HepG2 (cell line): ENCODE data around the gene RER1. TPM values are rescaled to one million over a fixed set of nuclear protein-coding genes. Genes with fewer than 3 reads are reported as not detected.

Experiments used
- ATAC-seq: fragments of 200-7000 bp; cut with Tn5 transposase; 3 replicates; pipeline ENCODE4 v1.9.1; 2020; ENCODE audit warnings: mild to moderate bottlenecking, moderate library complexity
- BruUV-seq: library from RNA; stranded (reverse); fragments of 400-500 nt; replicated peaks from 2 replicates; lab custom pipeline; 2021; lab: Mats Ljungman, UMichigan
- CTCF ChIA-PET: fragments of 300-600 bp; formaldehyde crosslinking; extraction: SDS; loops from one replicate; lab custom pipeline; 2021; ENCODE audit warnings: low total read pairs, inconsistent platforms, low intra/inter-chr PET ratio; lab: Yijun Ruan, JAX
- POLR2A ChIA-PET: fragments of 350-600 bp; sonication (Branson Sonifier 250); formaldehyde crosslinking; loops from one replicate; lab custom pipeline; 2020; ENCODE audit warnings: antibody characterized with exemption, inconsistent platforms; lab: Yijun Ruan, JAX
- DNase-seq: peaks from one replicate; pipeline ENCODE4 v3.0.0-alpha.2; 2015; ENCODE audit warnings: low spot score
- FAIRE-seq: peaks from 3 replicates; lab custom pipeline; 2011; peaks lifted over from hg19 to GRCh38; lab: Jason Lieb, UNC
- H2AFZ ChIP-seq: one replicate; pipeline ENCODE4 v1.6.1; 2011; ENCODE audit warnings: low read length, inconsistent platforms
- H3K27ac ChIP-seq: fragments of 300-600 bp; 3 replicates; pipeline ENCODE4 v1.8.0; 2011; ENCODE audit warnings: mixed run types, mild to moderate bottlenecking, mixed read lengths, low read length, inconsistent platforms; ENCODE audit not compliant: insufficient read depth; ENCODE audit errors: extremely low read length
- H3K27me3 ChIP-seq, 2 experiments: fragments of 200-600 bp in 1 of 2; 2 replicates in 1 of 2; 3 replicates in 1 of 2; pipeline versions ENCODE4 v1.6.0 to v1.8.0; 2011; ENCODE audit warnings: low read length in 2 of 2, mild to moderate bottlenecking in 2 of 2, moderate library complexity in 2 of 2, inconsistent platforms in 1 of 2; ENCODE audit not compliant: insufficient read depth in 2 of 2, control insufficient read depth in 1 of 2
- H3K36me3 ChIP-seq, 2 experiments: fragments of 200-600 bp in 1 of 2; replicated peaks in 1 of 2; 2 replicates in 1 of 2; 3 replicates in 1 of 2; pipeline versions ENCODE4 v1.5.1 to v1.8.0; 2011; ENCODE audit warnings: low read length in 2 of 2, inconsistent platforms in 1 of 2; ENCODE audit not compliant: insufficient read depth in 2 of 2, control insufficient read depth in 1 of 2
- H3K4me1 ChIP-seq: 2 replicates; pipeline ENCODE4 v1.5.1; 2012; ENCODE audit warnings: low read length, inconsistent platforms; ENCODE audit not compliant: insufficient read depth
- H3K4me2 ChIP-seq: 2 replicates; pipeline ENCODE4 v1.6.0; 2011; ENCODE audit warnings: low read depth, low read length, inconsistent platforms
- H3K4me3 ChIP-seq, 3 experiments: fragments of 200-600 bp in 1 of 3; sonication (generic), shearing (Covaris generic) in 1 of 3; replicated peaks in 1 of 3; 2 replicates each; pipeline ENCODE4 v1.5.1; 2011 to 2016; ENCODE audit warnings: low read length in 3 of 3, inconsistent platforms in 2 of 3, low read depth in 2 of 3, mild to moderate bottlenecking in 2 of 3, control low read depth in 1 of 3, mixed read lengths in 1 of 3; ENCODE audit not compliant: insufficient read depth in 1 of 3
- H3K79me2 ChIP-seq: one replicate; pipeline ENCODE4 v1.6.1; 2011; ENCODE audit warnings: low read length, inconsistent platforms; ENCODE audit not compliant: insufficient read depth
- H3K9ac ChIP-seq: 2 replicates; pipeline ENCODE4 v1.6.0; 2011; ENCODE audit warnings: mild to moderate bottlenecking, low read depth, low read length, inconsistent platforms; ENCODE audit not compliant: insufficient read depth
- H3K9me3 ChIP-seq: 2 replicates; pipeline ENCODE4 v1.5.1; 2012; ENCODE audit warnings: mild to moderate bottlenecking, low read length
- H4K20me1 ChIP-seq: 2 replicates; pipeline ENCODE4 v1.6.0; 2011; ENCODE audit warnings: inconsistent platforms, mild to moderate bottlenecking, low read length, moderate library complexity; ENCODE audit not compliant: insufficient read depth
- ARID2 ChIP-seq: sonication (generic); formaldehyde crosslinking; IDR thresholded peaks from 2 replicates; pipeline ENCODE4 v1.8.1; 2022; ENCODE audit warnings: mild to moderate bottlenecking, missing genetic modification reagents, borderline replicate concordance
- CBFB ChIP-seq: sonication (generic); formaldehyde crosslinking; IDR thresholded peaks from 2 replicates; pipeline ENCODE4 v1.4.0; 2020; ENCODE audit warnings: missing genetic modification reagents
- CEBPB ChIP-seq: IDR thresholded peaks from 2 replicates; pipeline ENCODE4 v1.6.1; 2011; ENCODE audit warnings: low read depth, low read length, improper control_type of control experiment, borderline replicate concordance
- ERF ChIP-seq: IDR thresholded peaks from 2 replicates; pipeline ENCODE4 v1.6.1; 2018; ENCODE audit warnings: missing biosample characterization, missing genetic modification reagents
- MED8 ChIP-seq: sonication (generic); formaldehyde crosslinking; IDR thresholded peaks from 2 replicates; pipeline ENCODE4 v1.8.1; 2023; ENCODE audit warnings: mild to moderate bottlenecking, missing genetic modification reagents; ENCODE audit not compliant: insufficient replicate concordance
- SP2 ChIP-seq: sonication (generic); formaldehyde crosslinking; IDR thresholded peaks from 2 replicates; pipeline ENCODE4 v1.5.1; 2020; ENCODE audit warnings: mild to moderate bottlenecking, missing genetic modification reagents
- ZFAT ChIP-seq: sonication (generic); formaldehyde crosslinking; conservative IDR thresholded peaks from 2 replicates; pipeline ENCODE4 v1.8.1; 2023; ENCODE audit warnings: missing genetic modification reagents, inconsistent platforms
- ZNF562 ChIP-seq: sonication (generic); formaldehyde crosslinking; IDR thresholded peaks from 2 replicates; pipeline ENCODE4 v1.8.0; 2022; ENCODE audit warnings: missing genetic modification reagents, borderline replicate concordance
- ZNF790 ChIP-seq: sonication (generic); formaldehyde crosslinking; IDR thresholded peaks from 2 replicates; pipeline ENCODE4 v1.8.0; 2022; ENCODE audit warnings: missing genetic modification reagents, mild to moderate bottlenecking, borderline replicate concordance
- ZSCAN12 ChIP-seq: sonication (generic); formaldehyde crosslinking; IDR thresholded peaks from 2 replicates; pipeline ENCODE4 v1.9.0; 2021; ENCODE audit warnings: mild to moderate bottlenecking, missing genetic modification reagents
- WGBS: methylation state at CpG from one replicate; pipeline ENCODE4 v1.1.6; 2017; ENCODE audit warnings: low lambda C conversion rate; 5-methylcytosine and 5-hydroxymethylcytosine counted together
- in situ Hi-C: cut with HindIII; loops from 2 replicates; pipeline ENCODE4 v1.10.0; 2017; ENCODE audit warnings: low pct_unique_long_range_greater_than_20kb; ENCODE audit not compliant: extremely low pct_ligation_motif_present
- intact Hi-C: fragments of 100-400 bp; cut with micrococcal nuclease; formaldehyde crosslinking; loops from one replicate; pipeline ENCODE4 v1.10.0; 2022; ENCODE audit not compliant: unreplicated experiment
- polyA plus RNA-seq, 8 experiments: library from polyadenylated mRNA; depleted of rRNA in 3 of 8; stranded (reverse) in 7 of 8; unstranded in 1 of 8; fragments of >200 nt; fragmentation: Illumina TruSeq in 4 of 8; extraction: Trizol in 4 of 8; gene quantifications; 2 replicates each; pipeline versions ENCODE4 v1.2.1 to v1.2.3, GENCODE V29; 2011 to 2016; ENCODE audit warnings: low read depth in 4 of 8, missing spikeins in 1 of 8, mixed read lengths in 1 of 8; ENCODE audit not compliant: insufficient read depth in 1 of 8
- total RNA-seq, 5 experiments: library from RNA; depleted of rRNA; stranded (reverse); fragments of >200 nt; fragmentation: Illumina TruSeq; extraction: Trizol; gene quantifications; 2 replicates each; pipeline ENCODE4 v1.2.3, GENCODE V29; 2016; ENCODE audit warnings: low read depth in 1 of 5
- TF ChIP-seq, protein P1 (sequence below): sonication (generic); formaldehyde crosslinking; conservative IDR thresholded peaks from 2 replicates; pipeline ENCODE4 v1.8.0; 2022; ENCODE audit warnings: missing genetic modification reagents
- TF ChIP-seq, protein P2 (sequence below): sonication (generic); formaldehyde crosslinking; conservative IDR thresholded peaks from 2 replicates; pipeline ENCODE4 v1.4.0; 2020; ENCODE audit warnings: missing genetic modification reagents
- TF ChIP-seq, protein P3 (sequence below): sonication (generic); formaldehyde crosslinking; IDR thresholded peaks from 2 replicates; pipeline ENCODE4 v1.4.0; 2020; ENCODE audit warnings: mild to moderate bottlenecking, low read depth, missing genetic modification reagents

The RER1 gene
- total and polyA plus RNA-seq, 2 of the 13 experiments (the other 11 are each of a cell fraction or from before 2014, with no cell fraction given), result 128 to 164 TPM

DNA sequence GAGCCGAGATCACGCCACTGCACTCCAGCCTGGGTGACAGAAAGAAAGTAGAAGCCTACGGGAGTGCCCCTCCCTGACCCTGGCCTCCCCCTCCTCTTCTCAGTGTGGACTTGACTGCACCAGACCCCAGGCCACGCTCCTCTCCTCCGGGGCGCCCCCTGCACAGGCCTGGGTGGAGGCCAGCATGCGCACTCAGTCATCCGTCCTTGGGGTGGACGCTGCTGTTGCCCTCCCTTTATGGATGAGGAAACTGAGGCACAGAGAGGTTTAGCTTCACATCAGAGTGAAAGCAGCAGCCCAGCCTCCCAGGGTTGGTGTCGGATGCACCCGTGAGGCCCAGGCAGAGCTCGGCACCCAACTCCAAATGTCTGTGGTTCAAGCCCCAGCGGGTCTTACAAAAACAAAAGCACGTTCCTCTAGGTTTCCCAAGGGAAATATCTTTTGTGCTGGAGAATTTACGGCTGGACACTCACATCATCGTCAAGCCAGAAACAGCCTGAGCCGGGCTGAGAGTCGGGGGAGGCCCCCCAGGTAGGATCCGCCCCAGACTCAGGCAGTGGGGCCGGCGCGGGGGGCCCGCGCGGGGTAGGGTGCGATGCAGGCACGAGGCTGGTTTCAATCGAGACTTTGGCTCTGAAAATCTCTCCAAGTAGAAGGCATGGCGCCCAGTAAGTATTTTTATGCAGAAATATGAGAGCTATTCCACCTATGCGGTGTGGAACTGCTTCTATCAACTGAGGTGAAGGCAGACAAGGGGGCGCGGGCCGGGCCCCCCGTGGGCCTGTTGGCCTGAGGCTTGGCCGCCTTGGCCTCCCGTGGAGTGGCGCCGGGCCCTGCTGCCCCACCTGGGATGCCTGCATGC is 36.9 kb upstream of the RER1 start:
- Histone ChIP-seq H3K4me3 (no peak overlapping the region), H3K27me3 (peaks cover 1 to 26% of the 10 kb centered on the region in 2 experiments), H3K79me2 (no peaks in the 10 kb centered on the region), H3K9ac (no peak overlapping the region), H3K9me3 (no peaks in the 10 kb centered on the region), H3K4me2 (no peak overlapping the region), H3K36me3 (no peaks in the 10 kb centered on the region), H3K27ac (no peak overlapping the region), H2AFZ (no peak overlapping the region), H4K20me1 (no peaks in the 10 kb centered on the region), H3K4me1 (no peaks in the 10 kb centered on the region)
- ATAC-seq (no peak), FAIRE-seq (no peak), DNase-seq (no peak)
- WGBS, result 72% methylated on average over 23 of the region's 38 CpGs
- POLR2A ChIA-PET, result no interaction called here
- in situ Hi-C loops, result no loop called here
- intact Hi-C loops, result no loop called here
- CTCF ChIA-PET, result no interaction called here
- no TSS peak for BruUV-seq
- no peak for TF ChIP-seq MED8
- TF ChIP-seq, protein P1, sequence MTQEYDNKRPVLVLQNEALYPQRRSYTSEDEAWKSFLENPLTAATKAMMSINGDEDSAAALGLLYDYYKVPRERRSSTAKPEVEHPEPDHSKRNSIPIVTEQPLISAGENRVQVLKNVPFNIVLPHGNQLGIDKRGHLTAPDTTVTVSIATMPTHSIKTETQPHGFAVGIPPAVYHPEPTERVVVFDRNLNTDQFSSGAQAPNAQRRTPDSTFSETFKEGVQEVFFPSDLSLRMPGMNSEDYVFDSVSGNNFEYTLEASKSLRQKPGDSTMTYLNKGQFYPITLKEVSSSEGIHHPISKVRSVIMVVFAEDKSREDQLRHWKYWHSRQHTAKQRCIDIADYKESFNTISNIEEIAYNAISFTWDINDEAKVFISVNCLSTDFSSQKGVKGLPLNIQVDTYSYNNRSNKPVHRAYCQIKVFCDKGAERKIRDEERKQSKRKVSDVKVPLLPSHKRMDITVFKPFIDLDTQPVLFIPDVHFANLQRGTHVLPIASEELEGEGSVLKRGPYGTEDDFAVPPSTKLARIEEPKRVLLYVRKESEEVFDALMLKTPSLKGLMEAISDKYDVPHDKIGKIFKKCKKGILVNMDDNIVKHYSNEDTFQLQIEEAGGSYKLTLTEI (CRISPR knock-in tag), result no peak
- TF ChIP-seq, protein P2, sequence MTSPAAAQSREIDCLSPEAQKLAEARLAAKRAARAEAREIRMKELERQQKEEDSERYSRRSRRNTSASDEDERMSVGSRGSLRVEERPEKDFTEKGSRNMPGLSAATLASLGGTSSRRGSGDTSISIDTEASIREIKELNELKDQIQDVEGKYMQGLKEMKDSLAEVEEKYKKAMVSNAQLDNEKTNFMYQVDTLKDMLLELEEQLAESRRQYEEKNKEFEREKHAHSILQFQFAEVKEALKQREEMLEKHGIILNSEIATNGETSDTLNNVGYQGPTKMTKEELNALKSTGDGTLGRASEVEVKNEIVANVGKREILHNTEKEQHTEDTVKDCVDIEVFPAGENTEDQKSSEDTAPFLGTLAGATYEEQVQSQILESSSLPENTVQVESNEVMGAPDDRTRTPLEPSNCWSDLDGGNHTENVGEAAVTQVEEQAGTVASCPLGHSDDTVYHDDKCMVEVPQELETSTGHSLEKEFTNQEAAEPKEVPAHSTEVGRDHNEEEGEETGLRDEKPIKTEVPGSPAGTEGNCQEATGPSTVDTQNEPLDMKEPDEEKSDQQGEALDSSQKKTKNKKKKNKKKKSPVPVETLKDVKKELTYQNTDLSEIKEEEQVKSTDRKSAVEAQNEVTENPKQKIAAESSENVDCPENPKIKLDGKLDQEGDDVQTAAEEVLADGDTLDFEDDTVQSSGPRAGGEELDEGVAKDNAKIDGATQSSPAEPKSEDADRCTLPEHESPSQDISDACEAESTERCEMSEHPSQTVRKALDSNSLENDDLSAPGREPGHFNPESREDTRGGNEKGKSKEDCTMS (CRISPR knock-in tag), result no peak
- no peak for TF ChIP-seq CEBPB
- no peak for TF ChIP-seq ZSCAN12
- TF ChIP-seq CBFB (CRISPR knock-in tag), result no peak
- TF ChIP-seq, protein P3, sequence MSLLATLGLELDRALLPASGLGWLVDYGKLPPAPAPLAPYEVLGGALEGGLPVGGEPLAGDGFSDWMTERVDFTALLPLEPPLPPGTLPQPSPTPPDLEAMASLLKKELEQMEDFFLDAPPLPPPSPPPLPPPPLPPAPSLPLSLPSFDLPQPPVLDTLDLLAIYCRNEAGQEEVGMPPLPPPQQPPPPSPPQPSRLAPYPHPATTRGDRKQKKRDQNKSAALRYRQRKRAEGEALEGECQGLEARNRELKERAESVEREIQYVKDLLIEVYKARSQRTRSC (CRISPR knock-in tag), result no peak
- no peak for TF ChIP-seq ARID2 (CRISPR knock-in tag)
- TF ChIP-seq ZNF562, result no peak
- TF ChIP-seq ZNF790, result no peak
- TF ChIP-seq SP2, result no peak
- no peak for TF ChIP-seq ERF
- no peak for TF ChIP-seq ZFAT (CRISPR knock-in tag)
